HL-60 (cell line): ENCODE measurements around the gene MED16.

ENCODE experiments used
- POLR2AphosphoS5 ChIP-seq: IDR thresholded peaks from 2 replicates; pipeline ENCODE4 v1.6.1; 2012; ENCODE audit warnings: low read depth
- REST ChIP-seq: IDR thresholded peaks from 2 replicates; pipeline ENCODE4 v1.6.1; 2012; ENCODE audit warnings: low read depth; ENCODE audit not compliant: insufficient replicate concordance
- SPI1 ChIP-seq: IDR thresholded peaks from 2 replicates; pipeline ENCODE4 v1.6.1; 2012; ENCODE audit warnings: low read depth, mild to moderate bottlenecking, borderline replicate concordance
- TF ChIP-seq, protein P1 (sequence below): IDR thresholded peaks from one replicate; pipeline ENCODE4 v1.5.1; 2011; ENCODE audit warnings: low read length, control low read depth, inconsistent platforms; ENCODE audit not compliant: insufficient read depth

GRCh38 chr19:927351-927779, 34.4 kb upstream of the MED16 start:
- TF ChIP-seq, protein P1, sequence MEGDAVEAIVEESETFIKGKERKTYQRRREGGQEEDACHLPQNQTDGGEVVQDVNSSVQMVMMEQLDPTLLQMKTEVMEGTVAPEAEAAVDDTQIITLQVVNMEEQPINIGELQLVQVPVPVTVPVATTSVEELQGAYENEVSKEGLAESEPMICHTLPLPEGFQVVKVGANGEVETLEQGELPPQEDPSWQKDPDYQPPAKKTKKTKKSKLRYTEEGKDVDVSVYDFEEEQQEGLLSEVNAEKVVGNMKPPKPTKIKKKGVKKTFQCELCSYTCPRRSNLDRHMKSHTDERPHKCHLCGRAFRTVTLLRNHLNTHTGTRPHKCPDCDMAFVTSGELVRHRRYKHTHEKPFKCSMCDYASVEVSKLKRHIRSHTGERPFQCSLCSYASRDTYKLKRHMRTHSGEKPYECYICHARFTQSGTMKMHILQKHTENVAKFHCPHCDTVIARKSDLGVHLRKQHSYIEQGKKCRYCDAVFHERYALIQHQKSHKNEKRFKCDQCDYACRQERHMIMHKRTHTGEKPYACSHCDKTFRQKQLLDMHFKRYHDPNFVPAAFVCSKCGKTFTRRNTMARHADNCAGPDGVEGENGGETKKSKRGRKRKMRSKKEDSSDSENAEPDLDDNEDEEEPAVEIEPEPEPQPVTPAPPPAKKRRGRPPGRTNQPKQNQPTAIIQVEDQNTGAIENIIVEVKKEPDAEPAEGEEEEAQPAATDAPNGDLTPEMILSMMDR, result no peak
- TF ChIP-seq REST (no peak), POLR2AphosphoS5 (no peak), SPI1 (no peak)
